Activated CD8-positive, alpha-beta memory T cell treated with anti-CD3 and anti-CD28 coated beads for 48 hours (primary cell): ENCODE results near the gene MPPED2.

Experiments
- DNase-seq, 3 experiments: peaks; one replicate each; pipeline ENCODE4 v3.0.0-alpha.2; 2020; ENCODE audit warnings: low read depth in 2 of 3, low spot score in 2 of 3

The MPPED2 gene

GRCh38 chr11:30455025-30455424 lies 131.1 kb downstream of the MPPED2 start:
- DNase-seq, result no peak

- no peak for DNase-seq
Observed at GRCh38 chr11:30454541-30454940, 131.6 kb downstream of the MPPED2 start.

GRCh38 chr11:30454111-30454510 lies 132.0 kb downstream of the MPPED2 start:
- no peak for DNase-seq

GRCh38 chr11:30453705-30454104 lies 132.4 kb downstream of the MPPED2 start:
- no peak for DNase-seq

GRCh38 chr11:30452842-30453241 lies 133.3 kb downstream of the MPPED2 start:
- no peak for DNase-seq

GRCh38 chr11:30452114-30452513 lies 134.0 kb downstream of the MPPED2 start:
- no peak for DNase-seq

- DNase-seq, result no peak
Observed at GRCh38 chr11:30451626-30452025, 134.5 kb downstream of the MPPED2 start.

GRCh38 chr11:30451167-30451566 lies 135.0 kb downstream of the MPPED2 start:
- no peak for DNase-seq

- no peak for DNase-seq
Observed at GRCh38 chr11:30447058-30447640, 139.0 kb downstream of the MPPED2 start.

GRCh38 chr11:30446520-30446919 lies 139.6 kb downstream of the MPPED2 start:
- no peak for DNase-seq

GRCh38 chr11:30445056-30445455 lies 141.1 kb downstream of the MPPED2 start:
- no peak for DNase-seq

GRCh38 chr11:30440510-30440909 lies 145.6 kb downstream of the MPPED2 start:
- DNase-seq, result no peak

GRCh38 chr11:30436801-30437200 lies 149.4 kb downstream of the MPPED2 start:
- no peak for DNase-seq

GRCh38 chr11:30435488-30435887 lies 150.7 kb downstream of the MPPED2 start:
- no peak for DNase-seq

GRCh38 chr11:30434901-30435300 lies 151.3 kb downstream of the MPPED2 start:
- DNase-seq, result no peak

GRCh38 chr11:30433831-30434230 lies 152.3 kb downstream of the MPPED2 start:
- no peak for DNase-seq

GRCh38 chr11:30432716-30433115 lies 153.4 kb downstream of the MPPED2 start:
- DNase-seq, result no peak

- DNase-seq, result no peak
Observed at GRCh38 chr11:30432178-30432577, 154.0 kb downstream of the MPPED2 start.

GRCh38 chr11:30431127-30431814 lies 154.9 kb downstream of the MPPED2 start:
- no peak for DNase-seq

- DNase-seq, result no peak
Observed at GRCh38 chr11:30429550-30429949, 156.6 kb downstream of the MPPED2 start.

- DNase-seq, result no peak
Observed at GRCh38 chr11:30426781-30427180, 159.4 kb downstream of the MPPED2 start.

GRCh38 chr11:30424844-30425243 lies 161.3 kb downstream of the MPPED2 start:
- no peak for DNase-seq

- no peak for DNase-seq
Observed at GRCh38 chr11:30424321-30424720, 161.8 kb downstream of the MPPED2 start.
